Stimulated activated CD4-positive, alpha-beta T cell treated with anti-CD3 and anti-CD28 coated beads, Interleukin-2, amount 100 ng/mL, for 24 hours (primary cell): ENCODE measurements around the gene SMAD1.

Experiments used
- DNase-seq, 2 donors: peaks; one replicate each; pipeline ENCODE4 v3.0.0-alpha.2; 2020

Gene SMAD1

DNA sequence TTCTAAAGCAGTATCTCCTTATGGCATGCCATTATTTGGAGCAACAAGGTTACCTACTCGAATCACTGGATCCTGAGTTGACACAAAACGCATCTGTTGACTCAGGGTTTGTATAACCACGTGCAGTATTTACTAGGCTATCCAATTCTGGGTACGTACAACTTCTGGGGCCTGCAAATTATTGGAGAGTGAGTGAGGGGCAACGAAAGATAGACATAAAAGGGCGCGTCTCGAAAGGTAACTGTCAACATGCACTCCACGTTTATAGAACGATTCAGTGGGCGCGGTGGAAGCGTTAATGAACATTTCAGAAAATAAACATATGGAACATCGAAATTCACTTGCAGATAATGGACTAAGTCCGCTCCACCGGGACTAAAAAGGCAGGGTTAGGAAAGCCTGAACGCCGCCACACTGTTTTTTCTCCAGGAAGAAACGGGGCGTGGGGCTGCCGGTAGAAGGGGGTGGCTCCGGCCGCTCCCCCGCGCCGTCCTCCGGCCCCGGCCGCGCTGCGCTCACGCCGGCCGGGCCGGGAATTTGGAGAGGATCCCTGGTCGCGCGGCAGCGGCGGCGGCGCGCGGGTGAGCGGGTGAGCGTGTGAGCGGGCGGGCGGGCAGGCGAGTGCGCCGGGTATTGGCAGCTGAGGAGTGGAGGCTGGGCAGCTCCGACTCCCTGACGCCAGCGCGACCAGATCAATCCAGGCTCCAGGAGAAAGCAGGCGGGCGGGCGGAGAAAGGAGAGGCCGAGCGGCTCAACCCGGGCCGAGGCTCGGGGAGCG, at the start of gene SMAD1:
Gene SMAD1 (plus strand): TSS at position 690 of the 778 bp plus-strand sequence. CDS start 32,761 bp downstream, outside the sequence.
- peak; percentile 49 to 63 for DNase-seq

- DNase-seq, result no peak
These were observed 48.0 kb upstream of the SMAD1 start for GRCh38 chr4:145433684-145434083.

GRCh38 chr4:145435646-145436045, 46.0 kb upstream of the SMAD1 start:
- no peak for DNase-seq

GRCh38 chr4:145436114-145436513, 45.5 kb upstream of the SMAD1 start:
- no peak for DNase-seq

DNA sequence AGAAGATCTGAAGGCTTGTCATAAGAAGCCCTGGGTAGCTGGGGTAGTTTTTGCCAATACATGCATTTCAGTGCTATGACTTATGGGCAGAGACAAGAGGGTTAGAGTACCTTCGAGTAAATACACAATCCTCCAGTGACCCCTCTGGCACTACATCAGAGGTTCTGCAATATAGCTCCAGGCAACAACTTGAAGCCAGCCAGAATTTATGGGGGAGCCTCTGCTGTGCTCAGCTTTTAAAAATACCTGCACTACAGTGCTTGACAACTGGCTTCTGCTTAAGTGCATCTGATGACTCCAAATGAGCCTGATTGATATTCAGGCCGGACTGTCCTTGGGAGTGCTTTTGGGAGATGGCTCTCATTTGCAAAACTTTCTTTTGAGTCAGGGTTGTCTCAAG, 44.9 kb upstream of the SMAD1 start:
- DNase-seq, result no peak

DNA sequence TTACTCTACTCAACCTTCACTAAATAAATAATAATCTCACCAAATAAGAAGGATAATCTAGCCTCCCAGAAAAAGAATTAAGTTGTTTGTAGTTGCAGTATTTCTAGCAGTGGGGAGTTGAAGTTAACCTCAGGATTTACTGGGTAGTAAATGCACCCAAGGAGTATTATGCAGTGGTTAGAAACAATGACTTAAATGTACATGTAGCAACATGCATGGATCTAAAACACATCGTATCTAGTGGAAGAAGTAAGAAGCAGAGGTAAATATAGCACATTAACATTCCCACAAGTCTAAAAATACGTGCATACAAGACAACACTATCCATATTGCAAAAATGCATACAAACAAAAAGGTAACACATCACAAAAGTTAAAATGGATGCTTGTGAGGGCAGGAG, 44.2 kb upstream of the SMAD1 start:
- DNase-seq, result no peak

GRCh38 chr4:145438298-145438697, 43.4 kb upstream of the SMAD1 start:
- no peak for DNase-seq

DNA sequence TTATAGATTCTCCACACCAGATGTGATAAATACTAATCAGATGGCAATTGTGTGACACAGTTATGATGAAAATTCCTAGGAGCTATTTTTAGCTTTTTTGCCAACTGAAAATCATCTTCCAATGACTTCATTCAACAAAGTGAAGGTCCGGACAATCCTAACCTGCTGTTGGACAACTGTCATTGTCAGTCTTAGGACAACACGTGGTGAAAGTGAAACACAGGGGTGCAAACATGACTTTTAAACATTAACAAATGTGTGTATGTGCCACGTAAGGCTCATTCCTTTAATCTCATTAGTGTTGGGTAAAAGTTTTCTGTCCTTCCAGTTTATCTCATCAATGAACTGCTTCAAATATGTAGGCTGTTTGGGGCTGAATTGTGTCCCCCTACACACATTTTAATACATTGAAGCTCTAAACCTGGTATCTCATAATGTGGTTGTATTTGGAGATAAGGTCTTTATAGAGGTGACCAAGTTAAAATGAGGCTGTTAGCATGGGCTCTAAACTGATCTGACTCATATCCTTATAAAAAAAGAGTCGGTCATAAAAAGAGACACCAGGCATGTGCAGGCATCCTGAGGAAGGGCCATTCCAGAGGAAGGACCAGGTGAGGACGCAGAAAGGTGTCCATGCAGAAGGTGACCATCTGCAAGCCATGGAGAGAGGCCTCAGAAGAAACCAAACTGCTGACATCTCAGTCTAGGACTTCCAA, 41.2 kb upstream of the SMAD1 start:
- no peak for DNase-seq

- DNase-seq, result no peak
These were observed 35.5 kb upstream of the SMAD1 start for GRCh38 chr4:145446184-145446583.

GRCh38 chr4:145451895-145452294, 29.8 kb upstream of the SMAD1 start:
- DNase-seq, result no peak

- no peak for DNase-seq
These were observed 29.0 kb upstream of the SMAD1 start for GRCh38 chr4:145452447-145453162.

DNA sequence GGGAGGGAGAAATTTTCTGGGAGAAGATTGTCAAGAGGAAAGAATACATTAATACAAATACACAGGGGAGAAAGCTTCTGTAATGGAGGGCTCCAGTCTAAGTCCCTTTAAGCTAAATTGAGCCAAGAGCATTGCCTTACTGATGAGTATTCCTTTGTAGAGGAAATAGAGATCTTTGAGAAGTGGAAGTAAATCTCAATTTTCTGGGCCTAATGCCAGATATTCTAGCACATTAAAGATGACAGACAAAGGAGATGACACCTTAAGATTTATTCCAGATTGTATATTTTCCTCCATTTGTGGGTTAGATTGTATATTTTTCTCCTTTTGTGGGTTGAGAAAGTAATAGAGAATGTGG, 28.5 kb upstream of the SMAD1 start:
- DNase-seq, result no peak

GRCh38 chr4:145473203-145473602, 8.4 kb upstream of the SMAD1 start:
- no peak for DNase-seq

DNA sequence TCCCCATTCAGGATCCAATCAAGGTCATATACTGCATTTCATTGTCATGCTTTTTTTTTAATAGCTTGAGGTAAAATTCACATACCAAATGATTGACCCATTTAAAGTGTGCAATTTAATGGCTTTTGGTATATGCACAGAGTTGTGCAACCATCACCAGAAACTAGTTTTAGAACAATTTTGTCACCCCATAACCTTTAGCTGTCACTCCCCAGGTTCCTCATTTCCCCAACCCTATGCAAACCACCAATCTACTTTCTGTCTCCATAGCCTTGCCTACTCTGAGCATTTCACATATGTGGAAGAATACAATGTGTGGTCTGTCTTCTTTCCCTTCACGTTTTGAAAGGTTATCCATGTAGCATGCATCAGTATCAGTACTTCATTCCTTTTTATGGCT, 1.4 kb upstream of the SMAD1 start:
- DNase-seq, result no peak

DNA sequence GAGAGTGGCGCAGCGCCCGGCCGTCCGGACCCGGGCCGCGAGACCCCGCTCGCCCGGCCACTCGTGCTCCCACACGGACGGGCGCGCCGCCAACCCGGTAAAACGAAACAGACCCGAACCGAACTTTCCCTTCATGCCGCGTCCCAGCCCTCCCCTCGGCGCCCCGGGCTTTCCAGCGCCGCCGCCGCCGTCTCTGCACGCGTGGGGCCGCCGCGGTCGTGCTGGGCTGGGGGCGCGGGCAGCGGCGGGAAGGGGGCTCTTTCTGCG, 222 bp downstream of the SMAD1 start:
- DNase-seq, result no peak

DNA sequence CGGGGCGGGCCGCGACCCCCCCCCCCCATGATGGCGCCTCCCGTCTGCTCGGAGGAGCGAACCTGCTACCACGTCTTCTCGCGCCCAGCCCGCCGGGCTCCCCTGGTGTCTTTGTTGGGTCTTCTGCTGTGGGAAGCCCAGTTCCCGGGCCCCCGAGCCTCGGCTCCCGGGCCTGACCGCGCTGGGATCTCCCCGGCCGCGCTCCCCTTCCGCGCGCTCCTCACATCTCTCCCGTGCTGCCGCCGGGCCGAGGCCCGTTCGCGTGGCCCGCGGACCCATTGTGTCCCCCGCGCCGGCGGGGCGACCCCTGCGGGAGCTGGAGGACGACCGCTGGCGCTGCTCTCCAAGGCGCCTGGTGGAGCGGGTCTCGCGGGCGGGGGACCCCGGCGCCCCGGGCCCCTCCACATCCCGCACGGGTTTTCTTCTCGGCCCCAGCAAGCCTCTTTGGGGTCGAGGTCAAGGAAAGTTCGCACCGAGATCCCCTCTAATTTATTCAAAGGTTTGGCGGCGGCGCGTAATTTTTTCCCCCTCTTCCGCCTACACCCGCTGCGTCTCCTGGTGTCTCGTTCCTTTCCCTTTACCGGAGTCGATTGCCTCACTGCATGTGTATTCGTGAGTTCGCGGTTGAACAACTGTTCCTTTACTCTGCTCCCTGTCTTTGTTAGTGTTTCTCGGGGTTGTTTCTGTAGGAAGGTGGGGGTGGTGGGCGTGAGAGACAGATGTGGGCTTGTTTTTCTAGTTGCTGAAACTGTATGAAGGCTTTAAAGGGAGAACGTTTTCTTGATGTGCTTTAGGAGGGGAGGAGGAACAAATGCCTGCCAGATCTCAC, 770 bp downstream of the SMAD1 start:
- peak; percentile 81 for DNase-seq

DNA sequence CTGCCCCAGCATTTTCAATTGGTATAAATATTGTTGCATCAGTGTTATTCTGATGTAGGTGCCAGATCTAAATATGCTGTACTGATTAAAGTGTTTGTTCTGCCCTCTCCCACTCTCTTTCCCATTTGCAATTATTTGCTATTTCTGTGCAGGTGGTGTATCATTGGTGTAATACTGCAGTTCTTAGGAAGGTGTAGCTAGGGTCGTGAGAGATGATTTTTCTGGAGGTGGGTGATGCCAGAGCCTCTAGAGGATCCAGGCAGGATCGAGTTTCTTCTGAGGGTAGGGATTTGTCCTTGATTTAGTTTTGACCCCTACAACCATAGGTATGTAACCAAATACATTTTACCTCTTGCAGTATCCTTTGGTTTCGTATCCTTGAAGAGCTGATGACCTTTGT, 1.9 kb downstream of the SMAD1 start:
- no peak for DNase-seq

GRCh38 chr4:145484225-145484846, 2.7 kb downstream of the SMAD1 start:
- DNase-seq, result no peak

GRCh38 chr4:145485120-145485519, 3.5 kb downstream of the SMAD1 start:
- DNase-seq, result no peak

DNA sequence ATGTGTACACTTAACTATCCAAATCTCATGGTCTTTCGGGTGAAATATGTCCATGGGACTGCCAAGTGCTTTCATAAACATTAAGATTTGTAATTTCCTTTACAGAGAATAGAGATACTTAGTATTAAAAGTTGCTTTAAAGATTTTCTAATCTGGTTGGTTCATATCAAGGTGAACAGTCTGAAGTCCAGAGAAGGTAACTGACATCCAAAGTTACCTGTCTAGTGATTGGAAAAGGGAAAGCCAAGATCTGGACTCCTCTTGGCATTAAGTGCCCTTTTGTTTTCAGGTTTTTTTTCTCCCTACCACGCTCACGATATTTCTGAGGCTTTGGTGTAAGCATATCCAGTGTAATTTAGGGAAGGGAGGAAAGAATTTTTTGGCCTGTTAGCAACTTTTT, 5.0 kb downstream of the SMAD1 start:
- no peak for DNase-seq

DNA sequence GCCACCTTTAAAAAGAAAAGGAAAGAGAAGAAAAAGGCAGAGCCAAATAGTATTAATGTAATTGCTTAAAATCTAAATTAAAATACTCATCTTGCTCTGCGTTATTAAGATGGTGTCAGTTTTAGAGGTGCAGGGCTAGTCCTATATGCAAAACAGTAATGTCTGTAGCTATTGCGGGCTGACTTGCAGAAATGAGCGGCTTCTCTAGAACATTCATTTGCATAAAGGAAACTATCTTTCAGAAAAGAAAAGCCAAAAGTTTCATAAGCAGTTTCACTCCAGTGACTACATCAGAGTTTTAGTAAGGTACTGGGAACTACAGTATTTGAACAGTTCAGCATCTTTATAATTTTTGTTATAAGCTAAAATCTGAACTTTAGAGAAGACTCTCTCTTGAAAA, 6.0 kb downstream of the SMAD1 start:
- DNase-seq, result peak; percentile 19 to 22

GRCh38 chr4:145488310-145488709, 6.7 kb downstream of the SMAD1 start:
- no peak for DNase-seq

- no peak for DNase-seq
These were observed 7.9 kb downstream of the SMAD1 start for GRCh38 chr4:145489556-145489955.
